ENCODE measurements around the gene AMER3.

GRCh38 chr2:130805613-130806012, 50.3 kb downstream of the AMER3 start:
- TF ChIP-seq RFX5 (IDR thresholded peaks at IDR 0.05; ENCODE audit: low read length) (no peak), FOXM1 (IDR thresholded peaks at IDR 0.05; ENCODE audit: low read depth) (no peak), FOSL2 (IDR thresholded peaks at IDR 0.05; ENCODE audit: borderline replicate concordance, low read depth) (no peak)
- TF ChIP-seq, protein P1, sequence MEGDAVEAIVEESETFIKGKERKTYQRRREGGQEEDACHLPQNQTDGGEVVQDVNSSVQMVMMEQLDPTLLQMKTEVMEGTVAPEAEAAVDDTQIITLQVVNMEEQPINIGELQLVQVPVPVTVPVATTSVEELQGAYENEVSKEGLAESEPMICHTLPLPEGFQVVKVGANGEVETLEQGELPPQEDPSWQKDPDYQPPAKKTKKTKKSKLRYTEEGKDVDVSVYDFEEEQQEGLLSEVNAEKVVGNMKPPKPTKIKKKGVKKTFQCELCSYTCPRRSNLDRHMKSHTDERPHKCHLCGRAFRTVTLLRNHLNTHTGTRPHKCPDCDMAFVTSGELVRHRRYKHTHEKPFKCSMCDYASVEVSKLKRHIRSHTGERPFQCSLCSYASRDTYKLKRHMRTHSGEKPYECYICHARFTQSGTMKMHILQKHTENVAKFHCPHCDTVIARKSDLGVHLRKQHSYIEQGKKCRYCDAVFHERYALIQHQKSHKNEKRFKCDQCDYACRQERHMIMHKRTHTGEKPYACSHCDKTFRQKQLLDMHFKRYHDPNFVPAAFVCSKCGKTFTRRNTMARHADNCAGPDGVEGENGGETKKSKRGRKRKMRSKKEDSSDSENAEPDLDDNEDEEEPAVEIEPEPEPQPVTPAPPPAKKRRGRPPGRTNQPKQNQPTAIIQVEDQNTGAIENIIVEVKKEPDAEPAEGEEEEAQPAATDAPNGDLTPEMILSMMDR (IDR thresholded peaks at IDR 0.05) = no peak
- TF ChIP-seq, protein P2, sequence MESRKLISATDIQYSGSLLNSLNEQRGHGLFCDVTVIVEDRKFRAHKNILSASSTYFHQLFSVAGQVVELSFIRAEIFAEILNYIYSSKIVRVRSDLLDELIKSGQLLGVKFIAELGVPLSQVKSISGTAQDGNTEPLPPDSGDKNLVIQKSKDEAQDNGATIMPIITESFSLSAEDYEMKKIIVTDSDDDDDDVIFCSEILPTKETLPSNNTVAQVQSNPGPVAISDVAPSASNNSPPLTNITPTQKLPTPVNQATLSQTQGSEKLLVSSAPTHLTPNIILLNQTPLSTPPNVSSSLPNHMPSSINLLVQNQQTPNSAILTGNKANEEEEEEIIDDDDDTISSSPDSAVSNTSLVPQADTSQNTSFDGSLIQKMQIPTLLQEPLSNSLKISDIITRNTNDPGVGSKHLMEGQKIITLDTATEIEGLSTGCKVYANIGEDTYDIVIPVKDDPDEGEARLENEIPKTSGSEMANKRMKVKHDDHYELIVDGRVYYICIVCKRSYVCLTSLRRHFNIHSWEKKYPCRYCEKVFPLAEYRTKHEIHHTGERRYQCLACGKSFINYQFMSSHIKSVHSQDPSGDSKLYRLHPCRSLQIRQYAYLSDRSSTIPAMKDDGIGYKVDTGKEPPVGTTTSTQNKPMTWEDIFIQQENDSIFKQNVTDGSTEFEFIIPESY (IDR thresholded peaks at IDR 0.05; ENCODE audit: borderline replicate concordance, low read depth) = no peak

Data from SK-N-SH (cell line).